ENCODE data around the gene FLVCR1. TPM values are rescaled to one million over a fixed set of nuclear protein-coding genes. Genes with fewer than 3 reads are reported as not detected.

FLVCR1 gene
- total RNA-seq, 4 donors from 2014 or later = 19.8 to 83.4 (median 41.5) TPM

- Histone ChIP-seq H3K36me3 (no peaks in the 10 kb centered on the region), H3K27me3 (no peaks in the 10 kb centered on the region), H3K4me3 (no peak overlapping the region), H3K27ac (peak overlapping the region in 1 of 4 donors; percentile 2), H3K9me3 (no peaks in the 10 kb centered on the region), H3K4me1 (no peaks in the 10 kb centered on the region)
- TF ChIP-seq POLR2A (IDR thresholded peaks at IDR 0.05) (no peak), CTCF (IDR thresholded peaks at IDR 0.05) (no peak)
- DNase-seq = no peak
These were observed 70.5 kb downstream of the FLVCR1 start for GRCh38 chr1:212928323-212929291.

GRCh38 chr1:212930986-212931678, 73.1 kb downstream of the FLVCR1 start:
- Histone ChIP-seq H3K4me3 (no peak overlapping the region), H3K27me3 (no peaks in the 10 kb centered on the region), H3K9me3 (no peaks in the 10 kb centered on the region), H3K36me3 (no peaks in the 10 kb centered on the region), H3K4me1 (no peaks in the 10 kb centered on the region), H3K27ac (no peak overlapping the region)
- DNase-seq = peak in 1 of 3 donors; percentile 73
- TF ChIP-seq POLR2A (IDR thresholded peaks at IDR 0.05) (no peak), CTCF (IDR thresholded peaks at IDR 0.05) (no peak)

GRCh38 chr1:212933815-212934471, 75.9 kb downstream of the FLVCR1 start:
- no peak for DNase-seq
- no peak overlapping the region for H3K4me3 ChIP-seq
- H3K27ac ChIP-seq = no peak overlapping the region
- no peaks in the 10 kb centered on the region for H3K27me3 ChIP-seq
- TF ChIP-seq POLR2A (IDR thresholded peaks at IDR 0.05) (no peak), CTCF (IDR thresholded peaks at IDR 0.05) (no peak)
- H3K36me3 ChIP-seq = no peaks in the 10 kb centered on the region
- no peaks in the 10 kb centered on the region for H3K9me3 ChIP-seq
- H3K4me1 ChIP-seq = no peaks in the 10 kb centered on the region

GRCh38 chr1:212935387-212935981, 77.4 kb downstream of the FLVCR1 start:
- no peaks in the 10 kb centered on the region for H3K4me1 ChIP-seq
- no peaks in the 10 kb centered on the region for H3K36me3 ChIP-seq
- H3K27me3 ChIP-seq = no peaks in the 10 kb centered on the region
- H3K4me3 ChIP-seq = no peak overlapping the region
- no peaks in the 10 kb centered on the region for H3K9me3 ChIP-seq
- no peak overlapping the region for H3K27ac ChIP-seq
- DNase-seq = no peak
- no peak for TF ChIP-seq CTCF (IDR thresholded peaks at IDR 0.05)
- TF ChIP-seq POLR2A (IDR thresholded peaks at IDR 0.05) = no peak

- TF ChIP-seq CTCF (IDR thresholded peaks at IDR 0.05) (no peak), POLR2A (IDR thresholded peaks at IDR 0.05) (no peak)
- no peak for DNase-seq
- Histone ChIP-seq H3K9me3 (no peaks in the 10 kb centered on the region), H3K4me3 (no peak overlapping the region), H3K4me1 (no peaks in the 10 kb centered on the region), H3K36me3 (no peaks in the 10 kb centered on the region), H3K27me3 (no peaks in the 10 kb centered on the region), H3K27ac (no peak overlapping the region)
These were observed 79.0 kb downstream of the FLVCR1 start for GRCh38 chr1:212937034-212937433.

All from Peyer's patch (tissue), 4 donors.